Activated T-cell treated with anti-CD3 and anti-CD28 coated beads, Interleukin-2, amount 50 U/mL, for 72 hours (primary cell): Measurements from ENCODE around the gene TRIM61. TPM values are rescaled to one million over a fixed set of nuclear protein-coding genes. Genes with fewer than 3 reads are reported as not detected.
"Not testable (repeated sequence)": the region's sequence is repeated elsewhere in the genome, so short reads cannot be mapped to it uniquely, and the experiment has no call there.

Source experiments
- ATAC-seq, 2 donors: fragments of 150-1000 bp; cut with Tn5 transposase; replicated peaks in 1 of 2; 2 replicates each; pipeline ENCODE4 v1.10.0; 2021; ENCODE audit warnings: moderate library complexity in 2 of 2, mild to moderate bottlenecking in 1 of 2
- DNase-seq, 2 donors: peaks; one replicate each; pipeline ENCODE4 v3.0.0; 2021 to 2022; ENCODE audit warnings: mixed read lengths in 1 of 2
- H3K27ac Mint-ChIP-seq: one replicate; pipeline ENCODE4 v1.8.0; 2022; ENCODE audit warnings: mild to moderate bottlenecking, moderate library complexity, mixed read lengths
- H3K27me3 Mint-ChIP-seq: one replicate; pipeline ENCODE4 v1.8.0; 2022; ENCODE audit warnings: low read depth, mixed read lengths
- H3K36me3 Mint-ChIP-seq, 2 donors: one replicate each; pipeline ENCODE4 v1.8.0; 2022; ENCODE audit warnings: mixed read lengths in 2 of 2, mild to moderate bottlenecking in 1 of 2; ENCODE audit not compliant: insufficient read depth in 2 of 2
- H3K4me1 Mint-ChIP-seq: one replicate; pipeline ENCODE4 v1.8.0; 2022; ENCODE audit warnings: low read depth, mixed read lengths
- H3K4me3 Mint-ChIP-seq, 2 donors: one replicate each; pipeline ENCODE4 v1.8.0; 2022; ENCODE audit warnings: mild to moderate bottlenecking in 2 of 2, mixed read lengths in 2 of 2, moderate library complexity in 2 of 2
- H3K9me3 Mint-ChIP-seq, 2 donors: one replicate each; pipeline ENCODE4 v1.8.0; 2022; ENCODE audit warnings: mixed read lengths in 2 of 2
- total RNA-seq, 2 donors: library from RNA; stranded (reverse); gene quantifications; one replicate each; pipeline ENCODE4 v1.2.3, GENCODE V29; 2022

TRIM61 gene
- total RNA-seq, 2 donors from 2014 or later = 1.2 to 1.8 TPM

DNA sequence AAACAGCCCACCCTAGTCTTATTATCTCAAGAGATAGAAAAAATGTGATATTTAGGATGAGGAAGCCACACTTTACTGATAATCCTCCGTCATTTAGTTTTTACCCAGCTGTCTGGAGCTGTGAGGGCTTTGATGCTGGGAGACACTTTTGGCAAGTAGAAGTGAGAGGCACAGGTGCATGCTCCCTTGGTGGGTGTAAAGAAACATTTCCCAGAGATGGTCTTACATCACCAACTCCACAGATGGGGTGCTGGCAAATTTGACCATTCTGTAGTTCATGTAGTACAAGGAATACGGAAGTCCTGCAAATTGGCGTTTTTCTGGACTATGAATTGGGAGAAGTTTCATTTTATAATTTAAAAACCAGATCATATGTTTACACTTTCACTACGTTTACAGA is 28.5 kb downstream of the TRIM61 start:
- Mint-ChIP-seq H3K4me3 (no peak overlapping the region), H3K36me3 (no peaks in the 10 kb centered on the region), H3K27ac (no peak overlapping the region), H3K4me1 (no peaks in the 10 kb centered on the region), H3K27me3 (peaks cover 45% of the 10 kb centered on the region), H3K9me3 (peaks cover 0 to 2% of the 10 kb centered on the region in 2 donors)
- ATAC-seq (no peak), DNase-seq (no peak)

DNA sequence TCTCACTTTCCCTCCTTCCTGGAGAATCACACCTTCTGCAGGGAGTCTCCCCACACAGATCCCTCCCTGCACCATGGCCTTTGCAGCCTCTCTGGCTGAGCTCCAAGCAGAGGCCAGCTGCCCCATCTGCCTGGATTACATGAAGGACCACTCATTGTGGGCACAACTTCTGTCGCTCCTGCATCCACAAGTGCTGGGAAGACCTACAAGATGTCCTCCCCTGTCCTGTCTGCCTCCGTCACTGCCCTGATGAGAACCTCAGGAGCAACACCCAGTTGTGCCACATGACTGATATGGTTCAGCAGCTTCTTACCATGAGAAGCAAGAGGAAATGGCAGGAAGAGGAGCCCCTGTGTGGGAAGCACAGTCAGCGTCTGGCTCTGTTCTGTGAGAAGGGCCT is 29.5 kb downstream of the TRIM61 start:
- peaks cover 45% of the 10 kb centered on the region for H3K27me3 Mint-ChIP-seq
- H3K4me3 Mint-ChIP-seq, H3K4me1 Mint-ChIP-seq, ATAC-seq, DNase-seq, H3K27ac Mint-ChIP-seq, H3K9me3 Mint-ChIP-seq, H3K36me3 Mint-ChIP-seq: not testable (repeated sequence)

DNA sequence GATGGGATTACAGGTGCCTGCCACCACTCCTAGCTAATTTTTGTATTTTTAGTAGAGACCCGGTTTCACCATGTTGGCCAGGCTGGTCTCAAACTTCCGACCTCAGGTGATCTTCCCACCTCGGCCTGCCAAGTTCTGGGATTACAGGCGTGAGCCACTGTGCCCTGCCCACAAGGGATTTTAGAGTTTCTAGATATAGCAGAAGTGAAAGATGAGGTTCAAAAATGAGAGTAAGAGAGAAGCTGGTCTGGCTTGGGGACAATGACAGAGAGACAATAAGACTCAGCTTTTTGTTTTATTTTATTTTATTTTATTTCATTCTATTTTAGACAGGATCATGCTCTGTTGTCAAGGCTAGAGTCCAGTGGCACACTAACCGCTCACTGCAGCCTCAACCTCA is 30.6 kb downstream of the TRIM61 start:
- H3K9me3 Mint-ChIP-seq = no peaks in the 10 kb centered on the region
- ATAC-seq (no peak), DNase-seq (no peak)
- no peaks in the 10 kb centered on the region for H3K36me3 Mint-ChIP-seq
- H3K27me3 Mint-ChIP-seq = peaks cover 40% of the 10 kb centered on the region
- H3K4me3 Mint-ChIP-seq = no peak overlapping the region
- no peaks in the 10 kb centered on the region for H3K4me1 Mint-ChIP-seq
- H3K27ac Mint-ChIP-seq = no peak overlapping the region

DNA sequence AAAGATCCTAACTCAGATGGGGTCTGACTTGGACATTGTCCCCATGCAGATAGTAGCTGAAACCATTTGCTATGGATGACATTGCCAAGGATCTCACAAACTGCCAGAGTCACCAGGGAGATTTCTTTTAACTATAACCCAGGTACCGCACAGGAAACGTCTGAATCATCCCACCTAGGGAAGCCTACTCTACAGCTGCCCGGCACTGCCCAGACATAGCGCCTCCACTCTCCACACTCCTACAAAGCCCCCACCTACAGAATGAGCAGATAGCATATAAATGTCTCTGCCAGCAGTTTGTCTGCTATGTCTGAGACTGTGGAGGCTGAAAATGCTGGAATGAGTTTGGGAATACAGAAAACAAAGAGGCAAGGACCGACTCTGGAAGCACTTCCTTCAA is 32.3 kb downstream of the TRIM61 start:
- no peaks in the 10 kb centered on the region for H3K9me3 Mint-ChIP-seq
- no peak for ATAC-seq
- H3K4me1 Mint-ChIP-seq = no peaks in the 10 kb centered on the region
- no peak overlapping the region for H3K4me3 Mint-ChIP-seq
- no peaks in the 10 kb centered on the region for H3K36me3 Mint-ChIP-seq
- DNase-seq = no peak
- no peak overlapping the region for H3K27ac Mint-ChIP-seq
- peaks cover 30% of the 10 kb centered on the region for H3K27me3 Mint-ChIP-seq

DNA sequence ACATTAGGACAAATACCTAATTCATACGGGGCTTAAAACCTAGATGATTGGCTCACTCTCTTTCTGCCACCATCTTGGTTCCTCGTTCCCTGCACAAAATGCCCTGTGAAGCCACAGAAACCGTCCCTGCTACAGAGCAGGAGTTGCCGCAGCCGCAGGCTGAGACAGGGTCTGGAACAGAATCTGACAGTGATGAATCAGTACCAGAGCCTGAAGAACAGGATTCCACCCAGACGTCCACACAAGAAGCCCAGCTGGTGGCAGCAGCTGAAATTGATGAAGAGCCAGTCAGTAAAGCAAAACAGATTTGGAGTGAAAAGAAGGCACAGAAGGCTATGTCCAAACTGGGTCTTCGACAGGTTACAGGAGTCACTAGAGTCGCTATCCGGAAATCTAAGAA is 34.3 kb downstream of the TRIM61 start:
- Mint-ChIP-seq H3K4me1 (no peaks in the 10 kb centered on the region), H3K27ac (no peak overlapping the region), H3K36me3 (no peaks in the 10 kb centered on the region), H3K9me3 (no peaks in the 10 kb centered on the region), H3K4me3 (no peak overlapping the region), H3K27me3 (peaks cover 18% of the 10 kb centered on the region)
- ATAC-seq (no peak), DNase-seq (no peak)

DNA sequence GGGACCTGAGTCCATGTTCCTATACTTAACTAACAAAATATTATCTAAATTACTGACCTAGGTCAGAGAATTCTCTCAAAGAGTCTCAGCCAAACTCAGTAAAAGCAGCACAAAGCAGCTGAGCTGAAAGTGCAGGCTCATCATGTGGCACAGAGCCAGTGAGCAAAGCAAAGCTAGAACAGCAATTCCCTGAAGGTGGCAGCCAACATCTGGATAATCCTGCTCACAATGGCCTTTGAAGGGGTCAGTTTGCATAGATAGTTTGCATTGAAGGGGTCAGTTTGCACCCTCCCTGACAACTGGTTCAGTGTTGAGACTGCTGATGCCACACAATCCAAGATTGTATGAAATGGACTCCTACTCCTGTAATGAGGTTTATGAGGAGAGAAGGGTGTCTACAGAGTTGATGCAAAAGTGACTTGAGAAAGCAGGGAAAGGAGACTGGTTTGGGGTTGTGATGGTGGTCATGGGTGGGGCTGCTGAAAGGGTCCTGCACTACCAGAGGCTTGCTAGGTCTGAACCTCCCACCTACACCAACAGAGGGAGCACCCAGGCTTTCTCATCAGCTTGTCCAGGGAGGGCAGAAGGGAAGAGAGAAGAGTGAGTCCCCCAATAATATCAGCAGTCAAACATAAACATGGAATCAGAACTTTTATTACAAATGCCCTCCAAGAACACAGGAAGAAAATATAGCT is 39.7 kb downstream of the TRIM61 start:
- ATAC-seq = peak in 1 of 2 donors; percentile 25
- Mint-ChIP-seq H3K36me3 (no peaks in the 10 kb centered on the region), H3K9me3 (no peaks in the 10 kb centered on the region), H3K4me1 (no peaks in the 10 kb centered on the region), H3K27me3 (peaks cover 6% of the 10 kb centered on the region), H3K27ac (no peak overlapping the region), H3K4me3 (no peak overlapping the region)
- no peak for DNase-seq

DNA sequence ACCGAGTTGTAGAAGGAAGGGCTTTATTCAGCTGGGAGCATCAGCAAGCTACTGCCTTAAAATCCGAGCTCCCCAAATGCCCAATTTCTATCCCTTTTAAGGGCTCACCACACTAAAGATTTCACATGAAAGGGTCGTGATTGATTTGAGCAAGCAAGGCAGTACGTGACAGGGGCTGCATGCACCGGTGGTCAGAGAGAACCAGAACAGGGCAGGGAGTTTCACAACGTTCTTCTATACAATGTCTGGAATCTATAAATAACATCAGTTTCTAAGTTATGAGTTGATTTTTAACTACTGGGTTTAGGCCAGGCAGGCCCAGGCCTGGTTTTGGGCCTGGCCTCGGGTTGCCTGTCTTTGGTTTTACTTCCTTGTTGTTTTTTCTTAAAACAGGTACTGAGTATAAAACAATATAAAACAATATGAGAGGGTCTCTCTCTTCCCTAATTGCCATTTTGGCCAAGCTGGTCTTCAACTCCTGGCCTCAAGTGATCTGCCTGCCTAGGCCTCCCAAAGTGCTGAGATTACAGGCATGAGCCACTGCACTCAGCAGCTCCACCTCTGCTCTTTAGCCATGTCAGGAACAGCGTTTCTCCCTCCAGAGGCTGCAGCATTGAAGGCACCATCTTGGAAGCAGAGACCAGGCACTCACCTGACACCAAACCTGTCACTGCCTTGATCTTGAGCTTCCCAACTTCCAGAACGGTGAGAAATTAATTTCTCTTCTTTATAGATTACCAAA is 41.4 kb downstream of the TRIM61 start:
- ATAC-seq, H3K4me1 Mint-ChIP-seq, DNase-seq, H3K4me3 Mint-ChIP-seq, H3K9me3 Mint-ChIP-seq, H3K27me3 Mint-ChIP-seq, H3K36me3 Mint-ChIP-seq, H3K27ac Mint-ChIP-seq: not testable (repeated sequence)

DNA sequence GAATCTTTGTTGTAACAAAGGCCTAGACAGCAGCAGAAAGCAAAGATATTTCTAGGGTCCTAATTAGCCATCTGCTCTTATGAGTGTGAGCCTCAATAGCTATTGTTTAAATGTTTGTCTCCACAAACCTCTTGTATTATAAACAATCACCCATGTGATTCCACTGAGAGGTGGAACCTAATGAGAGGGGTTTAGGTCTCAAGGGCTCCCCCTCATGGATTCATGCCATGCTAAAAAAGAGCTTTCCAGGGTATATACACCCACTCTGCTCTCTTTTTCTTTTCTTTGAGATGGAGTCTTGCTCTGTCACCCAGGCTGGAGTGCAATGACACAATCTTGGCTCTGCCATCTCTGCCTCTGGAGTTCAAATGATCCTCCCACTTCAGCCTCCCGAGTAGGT is 42.1 kb downstream of the TRIM61 start:
- H3K4me1 Mint-ChIP-seq = no peaks in the 10 kb centered on the region
- no peaks in the 10 kb centered on the region for H3K9me3 Mint-ChIP-seq
- peaks cover 6% of the 10 kb centered on the region for H3K27me3 Mint-ChIP-seq
- DNase-seq (no peak), ATAC-seq (no peak)
- H3K36me3 Mint-ChIP-seq = no peaks in the 10 kb centered on the region
- H3K4me3 Mint-ChIP-seq = no peak overlapping the region
- no peak overlapping the region for H3K27ac Mint-ChIP-seq

DNA sequence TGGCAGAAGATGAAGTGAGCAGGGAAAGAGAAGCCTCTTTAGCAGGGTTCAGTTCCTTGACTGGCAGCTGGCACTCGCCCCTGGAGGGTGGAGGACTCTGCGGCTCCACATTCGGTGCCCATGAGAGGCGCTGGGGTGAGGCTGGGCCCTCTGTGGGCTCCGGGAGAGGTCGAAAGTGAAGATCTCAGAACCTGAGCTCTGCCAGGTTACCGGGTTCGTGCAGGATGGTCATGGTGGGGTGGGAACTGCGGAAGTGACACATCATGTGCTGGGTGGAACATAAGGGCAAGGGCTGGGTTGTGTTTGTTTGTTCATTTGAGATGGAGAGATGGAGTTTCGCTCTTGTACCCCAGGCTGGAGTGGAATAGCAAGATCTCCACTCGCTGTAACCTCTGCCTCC is 44.2 kb downstream of the TRIM61 start:
- Mint-ChIP-seq H3K36me3 (no peaks in the 10 kb centered on the region), H3K27me3 (peaks cover 6% of the 10 kb centered on the region), H3K9me3 (no peaks in the 10 kb centered on the region), H3K4me3 (no peak overlapping the region), H3K27ac (no peak overlapping the region), H3K4me1 (no peaks in the 10 kb centered on the region)
- ATAC-seq (no peak), DNase-seq (no peak)

DNA sequence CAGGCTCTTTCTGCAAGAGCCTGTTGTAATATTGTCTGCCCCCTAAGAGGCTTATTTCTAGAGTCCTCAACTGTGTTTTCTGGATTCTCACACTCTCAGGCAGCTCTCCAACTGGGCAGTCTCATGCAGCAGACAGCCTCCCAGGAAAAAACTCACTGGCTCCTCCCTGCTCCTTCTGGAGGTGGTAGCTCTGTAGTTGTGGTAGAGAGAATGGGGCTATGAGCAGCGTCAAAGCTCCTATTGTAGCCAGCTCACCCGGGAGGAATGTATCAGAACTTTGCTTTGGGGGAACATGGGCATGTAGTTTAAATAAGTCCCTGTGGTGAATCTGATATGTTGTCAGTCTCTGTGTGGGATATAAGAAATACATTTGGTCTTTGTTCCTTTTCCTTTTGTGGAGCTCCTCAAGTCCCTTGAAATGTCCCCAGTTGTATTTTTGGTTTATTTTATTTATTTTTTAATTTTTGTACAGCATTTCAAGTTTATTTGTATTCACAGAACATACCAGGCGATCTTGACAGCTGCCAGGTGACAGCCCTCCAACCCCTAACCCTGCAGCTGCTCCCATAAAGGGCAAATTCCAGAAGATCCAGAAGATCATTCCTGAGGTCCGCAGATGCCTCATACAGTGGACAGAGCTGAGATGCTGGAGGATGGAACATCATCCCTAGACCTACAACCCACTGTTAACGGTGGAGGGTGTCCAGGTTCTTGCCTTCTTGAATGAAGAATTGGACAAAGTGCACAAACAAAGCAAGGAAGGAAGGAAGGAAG is 45.7 kb downstream of the TRIM61 start:
- H3K4me3 Mint-ChIP-seq = no peak overlapping the region
- ATAC-seq (no peak), DNase-seq (no peak)
- no peaks in the 10 kb centered on the region for H3K4me1 Mint-ChIP-seq
- no peak overlapping the region for H3K27ac Mint-ChIP-seq
- no peaks in the 10 kb centered on the region for H3K9me3 Mint-ChIP-seq
- H3K36me3 Mint-ChIP-seq = no peaks in the 10 kb centered on the region
- H3K27me3 Mint-ChIP-seq = no peaks in the 10 kb centered on the region

DNA sequence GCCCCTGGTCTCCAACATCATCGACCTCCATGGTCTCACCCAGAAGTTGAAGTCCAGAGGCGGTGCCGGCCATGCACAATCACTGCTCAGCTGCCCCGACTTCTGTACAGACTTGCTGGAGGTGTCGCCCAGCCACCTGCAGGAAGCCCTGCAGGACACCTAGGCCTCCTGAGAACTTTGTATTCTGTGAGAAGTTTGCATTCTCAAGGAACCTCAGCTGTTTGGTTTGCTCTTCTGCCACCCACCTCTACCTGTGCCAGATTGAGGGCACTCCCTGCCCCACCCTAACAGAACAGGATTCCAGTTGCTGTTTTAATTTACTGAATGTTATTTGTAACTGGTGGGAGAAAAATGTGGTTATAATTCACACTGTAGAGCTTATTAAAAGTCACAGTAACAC is 46.8 kb downstream of the TRIM61 start:
- no peaks in the 10 kb centered on the region for H3K4me1 Mint-ChIP-seq
- no peak overlapping the region for H3K27ac Mint-ChIP-seq
- no peaks in the 10 kb centered on the region for H3K36me3 Mint-ChIP-seq
- no peak for DNase-seq
- no peaks in the 10 kb centered on the region for H3K9me3 Mint-ChIP-seq
- ATAC-seq = no peak
- no peak overlapping the region for H3K4me3 Mint-ChIP-seq
- H3K27me3 Mint-ChIP-seq = no peaks in the 10 kb centered on the region

DNA sequence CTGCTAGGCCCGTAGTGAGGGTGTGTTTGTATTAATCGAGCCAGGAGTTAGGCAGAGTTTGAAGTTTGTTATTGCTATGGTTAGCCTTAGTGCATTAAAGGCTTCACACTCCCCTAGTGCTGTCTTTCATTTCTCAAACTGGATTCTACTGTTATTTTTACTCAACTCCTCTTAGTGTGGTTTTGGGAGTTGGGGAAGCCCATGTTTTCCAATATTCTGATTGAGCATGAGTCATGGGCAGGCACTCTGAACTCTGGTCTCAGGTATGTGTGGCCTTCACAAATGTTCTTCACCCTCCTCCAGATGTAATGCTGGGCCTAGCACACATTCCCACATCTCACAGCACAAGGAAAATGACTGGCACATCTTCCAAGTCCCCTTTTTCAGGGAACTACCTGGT is 50.4 kb downstream of the TRIM61 start:
- DNase-seq, H3K4me1 Mint-ChIP-seq, H3K27ac Mint-ChIP-seq, ATAC-seq, H3K36me3 Mint-ChIP-seq, H3K27me3 Mint-ChIP-seq, H3K9me3 Mint-ChIP-seq, H3K4me3 Mint-ChIP-seq: not testable (repeated sequence)

DNA sequence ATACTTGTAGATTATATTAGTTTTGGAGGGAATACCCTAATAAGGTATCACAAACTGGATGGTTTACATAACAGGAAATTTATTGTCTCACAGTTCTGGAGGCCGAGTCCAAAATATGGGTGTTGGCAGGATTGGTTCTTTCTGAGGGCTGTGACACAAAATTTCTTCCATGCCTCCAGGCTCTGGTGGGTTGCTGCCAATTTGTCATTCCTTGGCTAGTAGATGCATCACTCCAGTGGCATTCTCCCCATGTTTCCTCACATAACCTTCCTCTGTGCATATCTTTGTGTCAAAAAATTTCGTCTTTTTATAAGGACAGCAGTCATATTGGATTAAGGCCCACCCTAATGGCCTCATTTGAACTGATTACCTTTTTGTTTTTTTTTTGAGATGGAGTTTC is 51.2 kb downstream of the TRIM61 start:
- no peaks in the 10 kb centered on the region for H3K36me3 Mint-ChIP-seq
- H3K4me3 Mint-ChIP-seq = no peak overlapping the region
- no peaks in the 10 kb centered on the region for H3K27me3 Mint-ChIP-seq
- H3K4me1 Mint-ChIP-seq = no peaks in the 10 kb centered on the region
- H3K9me3 Mint-ChIP-seq = no peaks in the 10 kb centered on the region
- H3K27ac Mint-ChIP-seq = no peak overlapping the region
- ATAC-seq (no peak), DNase-seq (no peak)
